SH-SY5Y (cell line): ENCODE data around the gene HAUS3.

Experiments used
- GATA2 ChIP-seq: IDR thresholded peaks from 2 replicates; pipeline ENCODE4 v1.6.1; 2011; ENCODE audit warnings: mild to moderate bottlenecking, low read depth, low read length
- GATA3 ChIP-seq: IDR thresholded peaks from 2 replicates; pipeline ENCODE4 v1.6.1; 2011; ENCODE audit warnings: low read depth, mild to moderate bottlenecking, low read length, moderate library complexity

- TF ChIP-seq GATA3 (no peak), GATA2 (no peak)
Measured at GRCh38 chr4:2220016-2220630, 21.8 kb downstream of the HAUS3 start.
